GM19023 (cell line): ENCODE data around the gene MYDGF.

Experiments used
- ATAC-seq: cut with Tn5 transposase; IDR thresholded peaks from one replicate; pipeline ENCODE4 v1.9.1; 2021; ENCODE audit warnings: mild to moderate bottlenecking, moderate library complexity; ENCODE audit not compliant: unreplicated experiment

The MYDGF gene

DNA sequence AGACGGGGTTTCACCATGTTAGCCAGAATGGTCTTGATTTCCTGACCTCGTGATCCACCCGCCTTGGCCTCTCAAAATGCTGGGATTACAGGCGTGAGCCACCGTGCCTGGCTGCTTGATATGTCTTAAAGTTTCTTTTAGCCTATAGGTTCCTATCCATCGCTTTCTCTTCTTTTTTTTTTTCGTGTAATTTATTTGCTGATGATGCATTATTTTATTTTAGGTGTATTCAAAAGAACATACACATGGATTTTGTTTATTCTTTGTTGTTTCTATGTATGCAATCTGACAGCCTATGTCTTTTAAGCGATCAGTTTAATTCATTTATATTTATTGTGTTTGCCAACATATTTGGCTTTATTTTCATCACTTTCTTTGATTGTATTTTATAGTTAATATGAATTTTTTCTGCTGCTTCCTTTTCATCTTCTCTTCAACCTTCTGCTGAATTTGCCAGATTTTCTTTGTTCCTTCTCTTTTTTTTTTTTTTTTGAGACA is 56.8 kb downstream of the MYDGF start:
- ATAC-seq, result no peak

GRCh38 chr19:4609878-4610511 is 60.1 kb downstream of the MYDGF start:
- no peak for ATAC-seq
